Activated CD4-positive, alpha-beta T cell treated with anti-CD3 and anti-CD28 coated beads, Interleukin-2, amount 10 ng/mL, durations not matched to agents 7 days and 5 days (primary cell): ENCODE measurements around the gene RPS6KA2. TPM values are rescaled to one million over a fixed set of nuclear protein-coding genes. Genes with fewer than 3 reads are reported as not detected.

ENCODE experiments used
- CTCF ChIA-PET: fragments of 350-600 bp; sonication (Branson Sonifier 250); formaldehyde crosslinking; loops from one replicate; lab custom pipeline; 2021; ENCODE audit warnings: antibody characterized with exemption; lab: Charles Lee
- POLR2A ChIA-PET: fragments of 350-600 bp; sonication (Branson Sonifier 250); formaldehyde crosslinking; loops from one replicate; lab custom pipeline; 2021; ENCODE audit warnings: antibody characterized with exemption; lab: Charles Lee
- DNase-seq: peaks from one replicate; pipeline ENCODE4 v3.0.0-alpha.2; 2020
- H3K27ac Mint-ChIP-seq: one replicate; pipeline ENCODE4 v1.8.0; 2021; ENCODE audit warnings: mild to moderate bottlenecking, moderate library complexity, mixed read lengths
- H3K27me3 Mint-ChIP-seq: one replicate; pipeline ENCODE4 v1.8.0; 2021; ENCODE audit warnings: mixed read lengths
- H3K36me3 Mint-ChIP-seq: one replicate; pipeline ENCODE4 v1.8.0; 2021; ENCODE audit warnings: low read depth, mixed read lengths
- H3K4me1 Mint-ChIP-seq: one replicate; pipeline ENCODE4 v1.8.0; 2021; ENCODE audit warnings: mixed read lengths
- H3K4me3 Mint-ChIP-seq: one replicate; pipeline ENCODE4 v1.8.0; 2021; ENCODE audit warnings: mild to moderate bottlenecking, moderate library complexity, mixed read lengths
- H3K9me3 Mint-ChIP-seq: one replicate; pipeline ENCODE4 v1.8.0; 2021; ENCODE audit warnings: mixed read lengths
- total RNA-seq, 2 experiments: library from RNA; stranded (reverse); gene quantifications; one replicate each; pipeline ENCODE4 v1.2.3, GENCODE V29; 2021

RPS6KA2 gene
- total RNA-seq, 2 experiments from 2014 or later: 3.6 to 4.0 TPM

DNA sequence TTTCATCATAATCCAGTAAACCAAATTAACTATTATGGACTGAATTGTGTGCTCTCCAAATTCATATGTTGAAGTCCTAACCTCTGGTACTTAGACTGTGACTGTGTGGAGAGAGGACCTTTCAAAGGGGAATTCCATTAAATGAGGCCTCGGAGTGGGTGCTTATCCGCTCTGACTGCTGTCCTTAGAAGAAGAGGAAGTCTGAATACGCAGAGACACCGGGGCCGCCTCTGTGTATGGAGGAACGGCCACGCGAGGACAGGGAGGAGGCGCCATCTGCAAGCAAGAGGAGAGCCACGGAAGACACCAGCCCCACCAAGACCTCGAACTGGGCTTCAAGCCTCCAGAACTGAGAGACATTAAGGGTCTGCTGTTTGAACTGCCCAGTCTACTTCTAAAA is 35.6 kb upstream of the RPS6KA2 start:
- ChIA-PET CTCF (interaction anchor here (0.6 kb wide), 1 partner anchor 30 kb away, joined by 3 read pairs; no protein-coding TSS in a partner anchor), POLR2A (no interaction called here)
- DNase-seq: no peak
- no peak overlapping the region for H3K4me3 Mint-ChIP-seq
- peaks cover 2% of the 10 kb centered on the region for H3K27me3 Mint-ChIP-seq
- H3K4me1 Mint-ChIP-seq: peaks cover 7% of the 10 kb centered on the region
- H3K27ac Mint-ChIP-seq: peak overlapping the region; percentile 33
- H3K9me3 Mint-ChIP-seq: no peaks in the 10 kb centered on the region
- H3K36me3 Mint-ChIP-seq: no peaks in the 10 kb centered on the region

DNA sequence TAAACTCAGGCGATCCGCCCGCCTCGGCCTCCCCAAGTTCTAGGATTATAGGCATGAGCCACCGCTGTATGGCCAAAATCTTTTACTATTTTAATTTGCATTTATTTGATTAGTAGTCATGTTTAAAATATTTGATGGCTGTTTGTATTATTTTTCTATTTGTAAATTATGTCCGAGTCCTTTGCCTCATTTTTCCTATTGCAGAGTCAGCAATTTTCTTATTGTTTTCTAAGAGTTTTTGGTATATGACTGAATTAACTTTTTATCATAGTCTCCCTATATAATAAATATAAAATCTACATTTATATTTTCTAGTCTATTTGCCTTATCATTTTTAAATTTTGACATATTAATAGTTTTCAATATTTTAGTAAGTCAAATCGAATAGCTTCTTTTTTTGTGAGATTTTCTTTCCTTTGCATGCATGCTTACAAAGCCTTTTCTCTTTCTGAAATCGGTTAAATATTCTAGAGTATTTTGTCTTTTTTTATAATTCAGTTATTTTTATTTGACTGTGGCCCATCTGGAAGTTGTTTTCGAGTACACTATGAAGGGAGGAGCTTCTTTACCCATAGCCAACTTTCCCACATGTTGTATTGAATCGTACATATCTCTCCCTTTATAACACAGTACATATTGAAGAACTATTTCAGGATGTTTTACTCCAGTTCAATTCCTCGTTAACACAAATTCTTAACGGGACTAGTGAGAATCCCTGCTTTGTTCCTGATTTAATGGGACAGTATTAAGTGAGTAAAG is 34.5 kb upstream of the RPS6KA2 start:
- no peak for DNase-seq
- H3K27me3 Mint-ChIP-seq: peaks cover 11% of the 10 kb centered on the region
- CTCF ChIA-PET: no interaction called here
- POLR2A ChIA-PET: no interaction called here
- H3K36me3 Mint-ChIP-seq: no peaks in the 10 kb centered on the region
- H3K4me1 Mint-ChIP-seq: peaks cover 17% of the 10 kb centered on the region
- H3K27ac Mint-ChIP-seq: no peak overlapping the region
- H3K9me3 Mint-ChIP-seq: no peaks in the 10 kb centered on the region
- no peak overlapping the region for H3K4me3 Mint-ChIP-seq

DNA sequence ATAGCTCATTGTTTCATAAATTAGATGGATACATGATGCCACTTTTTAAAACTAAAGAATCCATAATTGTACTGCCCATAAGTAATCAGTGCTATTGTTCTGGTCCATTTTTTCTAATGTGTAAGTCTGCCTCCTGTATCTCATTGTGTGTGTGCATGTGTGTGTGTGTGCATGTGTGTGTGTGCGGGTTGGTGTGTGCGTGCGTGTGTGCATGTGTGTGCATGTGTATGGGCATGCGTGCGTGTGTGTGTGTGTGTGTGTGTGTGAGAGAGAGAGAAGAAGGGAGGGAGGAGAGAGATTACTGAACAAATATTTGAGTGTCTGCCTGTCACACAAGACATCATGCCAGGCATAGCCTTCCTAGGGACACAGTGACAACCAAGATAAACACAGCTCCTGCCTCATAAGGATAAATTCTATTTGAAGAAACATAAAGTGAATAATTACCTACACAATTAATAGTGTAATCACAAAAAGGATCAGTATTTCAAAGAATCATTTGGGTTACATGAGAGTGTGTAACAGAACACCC is 33.2 kb upstream of the RPS6KA2 start:
- Mint-ChIP-seq H3K27ac (no peak overlapping the region), H3K27me3 (peaks cover 11% of the 10 kb centered on the region), H3K4me1 (peaks cover 18% of the 10 kb centered on the region), H3K4me3 (no peak overlapping the region), H3K9me3 (no peaks in the 10 kb centered on the region), H3K36me3 (no peaks in the 10 kb centered on the region)
- no peak for DNase-seq
- ChIA-PET CTCF (no interaction called here), POLR2A (interaction anchor here (0.7 kb wide), 1 partner anchor 8 kb away, joined by 3 read pairs; no protein-coding TSS in a partner anchor)

DNA sequence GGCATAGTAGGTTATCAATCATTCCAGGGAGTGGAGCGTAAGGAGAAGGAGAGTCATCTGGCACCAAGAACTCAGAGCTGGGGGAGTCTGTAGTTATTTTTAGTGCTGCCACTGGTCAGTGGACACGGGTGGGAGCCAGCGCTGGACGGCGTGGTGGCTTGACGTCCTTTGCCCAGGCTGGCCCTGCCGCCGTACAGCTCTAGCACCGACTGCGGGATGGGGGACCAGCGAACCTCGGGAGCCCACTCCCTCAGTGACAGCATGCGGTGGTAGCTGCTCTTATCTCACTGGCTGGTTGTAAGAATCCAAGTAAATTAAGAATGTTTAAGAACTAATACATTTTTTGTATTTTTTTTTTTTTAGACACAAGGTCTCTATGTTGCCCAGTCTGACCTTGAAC is 32.5 kb upstream of the RPS6KA2 start:
- CTCF ChIA-PET: interaction anchor here (0.7 kb wide), 1 partner anchor 278 kb away, joined by 3 read pairs; no protein-coding TSS in a partner anchor
- no peaks in the 10 kb centered on the region for H3K36me3 Mint-ChIP-seq

DNA sequence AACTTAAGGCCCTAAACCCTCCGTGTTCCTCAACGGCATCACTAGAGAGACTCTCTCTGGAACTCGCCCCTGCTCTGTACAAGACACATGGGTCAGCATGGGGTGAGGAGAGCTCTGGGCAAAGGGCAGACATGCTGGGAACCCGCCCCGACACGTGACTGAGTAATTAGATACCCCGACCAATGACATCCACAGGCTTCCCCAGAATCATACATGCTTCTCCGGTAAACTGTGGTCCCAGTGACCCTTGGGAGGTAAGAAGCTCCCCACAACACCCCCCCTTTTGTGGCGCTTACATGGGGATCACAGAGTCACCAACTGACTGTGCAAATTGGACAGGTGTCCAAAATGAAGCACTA is 31.7 kb upstream of the RPS6KA2 start:
- CTCF ChIA-PET: interaction anchor here (1.4 kb wide), 1 partner anchor 27 kb away, joined by 3 read pairs; no protein-coding TSS in a partner anchor
- Mint-ChIP-seq H3K4me3 (no peak overlapping the region), H3K27ac (no peak overlapping the region), H3K4me1 (peaks cover 18% of the 10 kb centered on the region), H3K27me3 (peaks cover 11% of the 10 kb centered on the region), H3K9me3 (no peaks in the 10 kb centered on the region), H3K36me3 (no peaks in the 10 kb centered on the region)
- POLR2A ChIA-PET: no interaction called here
- no peak for DNase-seq

More for the DNA sequence above, 32.5 kb upstream of the RPS6KA2 start:
- POLR2A ChIA-PET: no interaction called here
- Mint-ChIP-seq H3K4me3 (no peak overlapping the region), H3K27ac (no peak overlapping the region), H3K9me3 (no peaks in the 10 kb centered on the region), H3K4me1 (peaks cover 18% of the 10 kb centered on the region), H3K27me3 (peaks cover 11% of the 10 kb centered on the region)
- no peak for DNase-seq

DNA sequence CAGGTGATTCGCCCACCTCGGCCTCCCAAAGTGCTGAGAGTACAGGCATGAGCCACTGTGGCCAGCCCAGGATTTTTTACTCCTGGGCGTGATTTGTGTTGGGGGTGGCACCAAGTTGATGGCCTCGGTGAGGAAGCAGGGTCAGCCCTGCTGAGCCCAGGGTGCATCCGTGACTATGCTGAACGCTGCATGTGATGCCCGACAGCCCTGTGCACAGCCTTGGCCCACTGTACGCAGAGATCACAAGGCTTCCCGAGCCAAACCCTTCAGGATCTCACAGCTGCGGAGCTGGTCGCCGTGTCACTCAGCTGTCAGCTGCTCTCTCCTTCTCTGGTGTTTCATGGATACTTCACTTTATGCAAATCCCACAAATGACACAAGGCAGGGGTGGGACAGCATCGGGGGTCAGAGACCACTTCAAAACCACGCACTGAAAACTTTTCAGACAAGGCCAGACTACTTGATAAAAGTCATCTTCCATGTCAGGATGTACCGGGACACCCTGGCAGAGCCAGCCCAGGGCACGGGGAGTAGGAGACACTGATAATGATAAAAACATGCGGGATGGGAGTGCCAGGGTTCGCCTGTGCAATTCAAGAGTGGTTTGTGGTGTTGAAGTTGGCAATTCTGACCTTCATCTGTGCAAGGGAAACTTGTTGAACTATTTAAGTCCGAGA is 31.2 kb upstream of the RPS6KA2 start:
- peaks cover 15% of the 10 kb centered on the region for H3K4me1 Mint-ChIP-seq
- H3K4me3 Mint-ChIP-seq: no peak overlapping the region
- no peak for DNase-seq
- ChIA-PET CTCF (interaction anchor here (1.4 kb wide), 1 partner anchor 27 kb away, joined by 3 read pairs; no protein-coding TSS in a partner anchor), POLR2A (no interaction called here)
- H3K27ac Mint-ChIP-seq: no peak overlapping the region
- H3K27me3 Mint-ChIP-seq: peaks cover 11% of the 10 kb centered on the region
- no peaks in the 10 kb centered on the region for H3K36me3 Mint-ChIP-seq
- no peaks in the 10 kb centered on the region for H3K9me3 Mint-ChIP-seq

DNA sequence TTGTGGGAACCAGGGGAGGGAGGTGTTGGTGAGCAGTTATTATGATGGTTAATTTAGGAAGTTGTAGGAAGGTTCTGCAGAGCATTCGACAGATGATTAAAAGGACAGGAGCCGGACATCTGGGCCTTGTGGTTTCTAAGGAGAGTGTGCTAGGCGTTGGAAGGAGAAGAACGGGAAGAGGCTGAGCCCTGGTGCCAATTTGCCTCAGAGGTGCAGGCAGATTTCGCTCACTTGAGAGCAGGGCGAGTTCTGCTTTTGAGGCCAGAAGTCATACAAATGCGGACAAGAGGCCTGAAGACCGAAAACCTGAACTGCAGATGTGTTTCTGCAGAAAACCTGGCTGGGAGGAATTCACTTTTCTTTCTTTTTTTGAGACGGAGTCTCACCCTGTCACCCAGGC is 30.5 kb upstream of the RPS6KA2 start:
- Mint-ChIP-seq H3K4me3 (peak overlapping the region; percentile 41), H3K36me3 (no peaks in the 10 kb centered on the region)
- CTCF ChIA-PET: interaction anchor here (0.9 to 1.4 kb wide), 3 partner anchors 9 to 26 kb away, joined by 3 read pairs; no protein-coding TSS in a partner anchor

DNA sequence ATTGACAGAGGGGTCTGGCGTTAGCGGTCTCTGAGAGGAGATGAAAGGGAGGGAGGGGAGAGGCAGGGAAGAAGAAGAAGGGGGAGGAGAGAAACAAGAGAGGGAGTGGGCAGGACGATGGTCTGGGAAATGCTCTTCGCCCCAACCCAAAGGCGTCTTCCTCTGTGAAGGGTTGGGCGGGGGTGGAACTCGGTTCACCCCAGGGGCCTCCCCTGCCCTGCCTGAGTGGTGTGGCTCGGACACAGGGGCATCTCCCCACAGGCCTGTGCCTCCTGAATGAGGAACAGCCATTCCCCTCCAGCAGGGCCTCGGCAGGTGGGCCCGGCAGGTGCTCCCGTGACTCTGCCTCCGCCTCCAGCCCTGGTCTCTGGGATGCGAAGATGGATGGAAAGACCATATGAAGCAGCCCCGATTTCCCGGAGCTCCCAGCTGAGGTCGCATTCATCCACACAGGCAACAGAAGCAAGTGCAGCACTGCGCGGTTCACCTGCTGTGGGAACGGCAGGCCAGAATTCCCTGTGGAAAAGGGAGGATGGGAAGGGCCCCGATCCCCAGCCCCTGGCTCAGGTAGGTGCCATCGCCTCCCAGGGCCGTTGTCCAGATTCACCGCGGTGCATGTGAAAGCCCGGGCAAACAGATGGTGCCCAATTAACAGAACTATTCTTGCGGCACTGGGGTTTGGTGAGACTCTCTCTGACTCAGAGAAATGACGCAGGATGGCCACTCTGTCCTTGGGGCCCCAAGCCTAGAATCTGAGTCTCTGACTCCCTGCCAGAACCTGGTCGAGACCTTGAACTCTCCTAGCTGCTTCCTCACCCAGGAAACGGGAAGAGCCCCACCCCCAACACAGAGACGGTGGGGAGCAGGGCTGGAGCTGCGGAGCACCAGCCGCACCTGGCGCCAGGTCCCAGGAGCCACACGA is 29.4 kb upstream of the RPS6KA2 start:
- Mint-ChIP-seq H3K9me3 (no peaks in the 10 kb centered on the region), H3K36me3 (no peaks in the 10 kb centered on the region), H3K4me3 (peak overlapping the region; percentile 41), H3K27me3 (peaks cover 11% of the 10 kb centered on the region), H3K4me1 (peaks cover 11% of the 10 kb centered on the region), H3K27ac (no peak overlapping the region)
- no peak for DNase-seq
- ChIA-PET POLR2A (no interaction called here), CTCF (interaction anchor here (0.6 to 1.1 kb wide), 6 partner anchors 9 to 393 kb away, joined by 3 read pairs; no protein-coding TSS in a partner anchor)

More for the DNA sequence above, 30.5 kb upstream of the RPS6KA2 start:
- H3K4me1 Mint-ChIP-seq: peaks cover 11% of the 10 kb centered on the region
- POLR2A ChIA-PET: no interaction called here
- no peak overlapping the region for H3K27ac Mint-ChIP-seq
- H3K9me3 Mint-ChIP-seq: no peaks in the 10 kb centered on the region
- peaks cover 11% of the 10 kb centered on the region for H3K27me3 Mint-ChIP-seq
- DNase-seq: no peak

DNA sequence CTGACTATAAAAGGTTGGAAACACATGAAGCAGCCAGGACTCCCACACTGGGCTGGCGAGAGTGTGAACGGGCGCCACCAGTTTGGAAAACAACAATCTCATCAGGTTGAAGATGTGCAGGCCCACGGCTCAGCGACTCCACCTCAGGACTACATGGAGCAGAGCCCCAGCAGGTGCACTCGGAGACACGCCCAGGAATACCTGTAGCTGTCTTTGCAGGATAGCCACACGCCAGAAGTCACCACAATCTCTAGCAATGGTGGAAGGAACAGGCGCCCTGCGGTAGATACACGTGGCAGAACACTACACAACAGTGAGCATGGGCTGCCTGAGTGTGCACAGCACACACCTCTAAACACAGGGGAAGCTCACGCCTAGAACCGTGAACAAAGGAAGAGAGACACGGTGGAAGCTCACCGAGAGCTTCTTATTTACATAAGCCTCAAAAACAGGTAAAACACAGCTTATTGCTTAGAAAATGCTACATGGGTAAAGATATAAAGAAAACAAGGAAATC is 28.7 kb upstream of the RPS6KA2 start:
- ChIA-PET POLR2A (no interaction called here), CTCF (interaction anchor here (0.6 to 1.1 kb wide), 4 partner anchors 10 to 393 kb away, joined by 3 read pairs; no protein-coding TSS in a partner anchor)
- H3K27me3 Mint-ChIP-seq: peaks cover 11% of the 10 kb centered on the region
- H3K36me3 Mint-ChIP-seq: no peaks in the 10 kb centered on the region
- peaks cover 11% of the 10 kb centered on the region for H3K4me1 Mint-ChIP-seq
- no peak for DNase-seq
- no peak overlapping the region for H3K4me3 Mint-ChIP-seq
- H3K27ac Mint-ChIP-seq: no peak overlapping the region
- no peaks in the 10 kb centered on the region for H3K9me3 Mint-ChIP-seq

DNA sequence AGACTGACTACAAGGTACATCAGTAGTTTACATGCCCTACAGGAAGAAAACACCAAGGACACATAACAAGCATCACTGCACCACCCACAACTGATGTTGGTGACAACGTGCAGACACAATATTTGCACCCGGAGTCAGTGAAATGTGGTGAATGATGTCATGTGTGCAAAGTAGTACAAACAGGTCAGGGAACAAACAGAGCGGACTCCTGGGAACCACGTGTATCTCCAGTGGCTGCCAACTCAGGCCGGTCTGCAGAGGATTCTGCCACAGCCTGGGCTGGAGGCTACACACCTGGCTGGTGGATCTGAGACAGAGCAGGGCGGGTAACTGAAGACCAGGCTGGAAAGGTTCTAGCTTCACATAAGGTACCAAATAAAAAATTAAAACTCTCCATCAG is 28.2 kb upstream of the RPS6KA2 start:
- CTCF ChIA-PET: interaction anchor here (1.0 to 1.1 kb wide), 3 partner anchors 11 to 392 kb away, joined by 3 read pairs; no protein-coding TSS in a partner anchor
- Mint-ChIP-seq H3K27me3 (peaks cover 10% of the 10 kb centered on the region), H3K9me3 (no peaks in the 10 kb centered on the region), H3K4me3 (no peak overlapping the region), H3K27ac (no peak overlapping the region), H3K4me1 (peaks cover 11% of the 10 kb centered on the region), H3K36me3 (no peaks in the 10 kb centered on the region)
- POLR2A ChIA-PET: no interaction called here
- no peak for DNase-seq

DNA sequence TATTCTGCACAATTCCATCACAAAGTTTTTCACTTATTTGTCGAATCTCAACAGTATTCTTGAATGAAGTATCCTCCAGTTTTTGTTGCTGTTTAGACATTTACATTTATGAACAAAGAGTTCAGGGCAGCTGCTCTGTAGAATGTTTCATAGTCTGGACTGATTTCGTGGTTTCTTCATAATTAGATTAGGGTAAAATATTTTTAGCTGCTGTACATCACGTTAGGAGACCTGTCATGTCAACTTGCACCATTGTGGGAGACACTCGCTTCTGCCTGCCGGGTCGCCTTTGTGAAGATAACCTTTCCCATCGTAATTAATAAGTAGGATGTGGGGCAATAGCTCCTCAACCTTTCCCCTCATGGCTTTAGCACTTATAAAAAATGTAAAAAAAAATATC is 27.5 kb upstream of the RPS6KA2 start:
- no peak for DNase-seq
- H3K27ac Mint-ChIP-seq: no peak overlapping the region
- POLR2A ChIA-PET: no interaction called here
- no peak overlapping the region for H3K4me3 Mint-ChIP-seq
- CTCF ChIA-PET: no interaction called here
- peaks cover 9% of the 10 kb centered on the region for H3K27me3 Mint-ChIP-seq
- H3K4me1 Mint-ChIP-seq: peaks cover 11% of the 10 kb centered on the region
- no peaks in the 10 kb centered on the region for H3K36me3 Mint-ChIP-seq
- H3K9me3 Mint-ChIP-seq: no peaks in the 10 kb centered on the region

DNA sequence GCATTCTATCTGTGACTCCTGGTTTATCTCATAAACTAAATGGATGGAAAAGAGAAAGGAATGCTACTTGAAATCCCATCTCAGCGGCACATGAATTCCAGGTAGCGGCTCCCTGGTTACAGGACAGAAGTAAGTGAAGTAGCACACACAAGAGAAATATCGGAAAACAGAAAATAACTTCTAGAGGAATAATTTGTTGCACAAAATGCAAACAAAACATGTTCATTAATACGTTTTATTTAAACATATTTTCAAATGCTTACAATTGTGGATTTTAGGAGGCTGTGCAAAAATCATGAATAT is 26.5 kb upstream of the RPS6KA2 start:
- no peaks in the 10 kb centered on the region for H3K9me3 Mint-ChIP-seq
- H3K27ac Mint-ChIP-seq: no peak overlapping the region
- DNase-seq: no peak
- no peaks in the 10 kb centered on the region for H3K36me3 Mint-ChIP-seq
- peaks cover 9% of the 10 kb centered on the region for H3K27me3 Mint-ChIP-seq
- peaks cover 11% of the 10 kb centered on the region for H3K4me1 Mint-ChIP-seq
- ChIA-PET CTCF (no interaction called here), POLR2A (no interaction called here)
- no peak overlapping the region for H3K4me3 Mint-ChIP-seq
